Hepatic stellate cell (primary cell): ENCODE data around the gene POLR1B.
A peak's percentile ranks its signal among the peaks of the same experiment; 100 is the strongest.
"Not testable (repeated sequence)": the region's sequence is repeated elsewhere in the genome, so short reads cannot be mapped to it uniquely, and the experiment has no call there.

Experiments
- DNase-seq: peaks from one replicate; pipeline ENCODE4 v3.0.0; 2011; ENCODE audit warnings: low spot score

The POLR1B gene

GRCh38 chr2:112542123-112542983, at the start of gene POLR1B:
Gene POLR1B, plus strand, starts transcription at chr2:112542465. Its CDS starts 30 bp downstream, at chr2:112542495.
- peak; percentile 82 for DNase-seq

- no peak for DNase-seq
These were observed 49.2 kb upstream of the POLR1B start for GRCh38 chr2:112493048-112493447.

- peak; percentile 88 for DNase-seq
These were observed 48.2 kb upstream of the POLR1B start for GRCh38 chr2:112493858-112494648.

- DNase-seq = no peak
These were observed 47.4 kb upstream of the POLR1B start for GRCh38 chr2:112494828-112495227.

GRCh38 chr2:112495878-112496277, 46.4 kb upstream of the POLR1B start:
- not testable (repeated sequence) for DNase-seq

- DNase-seq = peak; percentile 42
These were observed 41.3 kb upstream of the POLR1B start for GRCh38 chr2:112500850-112501484.

GRCh38 chr2:112509239-112509998, 32.8 kb upstream of the POLR1B start:
- DNase-seq = not testable (repeated sequence)

GRCh38 chr2:112516801-112517200, 25.5 kb upstream of the POLR1B start:
- DNase-seq = no peak

GRCh38 chr2:112518807-112519206, 23.5 kb upstream of the POLR1B start:
- no peak for DNase-seq

- DNase-seq = no peak
These were observed 22.8 kb upstream of the POLR1B start for GRCh38 chr2:112519506-112519905.

GRCh38 chr2:112520234-112520783, 22.0 kb upstream of the POLR1B start:
- no peak for DNase-seq

GRCh38 chr2:112523291-112523777, 18.9 kb upstream of the POLR1B start:
- DNase-seq = no peak

GRCh38 chr2:112524276-112524675, 18.0 kb upstream of the POLR1B start:
- DNase-seq = not testable (repeated sequence)

- DNase-seq = no peak
These were observed 13.7 kb upstream of the POLR1B start for GRCh38 chr2:112528541-112528940.

- no peak for DNase-seq
These were observed 12.5 kb upstream of the POLR1B start for GRCh38 chr2:112529757-112530156.

- no peak for DNase-seq
These were observed 11.5 kb upstream of the POLR1B start for GRCh38 chr2:112530728-112531127.

- no peak for DNase-seq
These were observed 7.4 kb upstream of the POLR1B start for GRCh38 chr2:112534826-112535225.

- not testable (repeated sequence) for DNase-seq
These were observed 5.6 kb upstream of the POLR1B start for GRCh38 chr2:112536665-112537064.

- DNase-seq = no peak
These were observed 3.0 kb upstream of the POLR1B start for GRCh38 chr2:112539306-112539705.

GRCh38 chr2:112540906-112541305, 1.4 kb upstream of the POLR1B start:
- no peak for DNase-seq
